ENCODE data around the gene ORC3. TPM values are rescaled to one million over a fixed set of nuclear protein-coding genes. Genes with fewer than 3 reads are reported as not detected.
A peak's percentile ranks its signal among the peaks of the same experiment; 100 is the strongest.
"Not testable (repeated sequence)": the region's sequence is repeated elsewhere in the genome, so short reads cannot be mapped to it uniquely, and the experiment has no call there.

The ORC3 gene
- polyA plus RNA-seq, 4 donors, result 9.5 to 31.6 (median 17.8) TPM

DNA sequence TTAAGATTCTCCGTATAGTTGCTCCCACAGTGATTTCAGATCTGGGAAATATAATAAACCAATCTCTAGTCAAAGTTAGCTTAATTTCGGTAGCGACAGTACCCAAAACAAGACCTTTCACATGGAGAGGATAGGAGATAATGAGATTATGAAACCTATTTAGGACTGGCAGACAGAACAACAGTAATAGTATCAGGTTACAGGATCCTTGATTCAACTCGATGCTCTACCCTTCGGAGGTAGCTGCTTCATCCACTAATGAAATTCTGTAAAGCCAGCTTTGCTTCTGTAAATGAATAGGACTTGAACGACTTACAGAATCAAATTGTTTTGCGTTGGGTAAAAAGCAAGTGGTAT is 112.6 kb downstream of the ORC3 start:
- no peaks in the 10 kb centered on the region for H3K9me3 ChIP-seq (ENCODE audit: control insufficient read depth in 2 of 2, insufficient read depth in 1 of 2, low read depth in 1 of 2, low read length in 1 of 2)
- peak overlapping the region; percentile 57 to 99 (median 84) for H3K27ac ChIP-seq (ENCODE audit: low read depth in 1 of 3, low read length in 2 of 3)
- H3K36me3 ChIP-seq (ENCODE audit: control insufficient read depth in 3 of 3, insufficient read depth in 2 of 3, low read depth in 1 of 3, low read length in 3 of 3), result no peaks in the 10 kb centered on the region
- DNase-seq, result no peak
- 1 to 2% (median 1%) methylated on average over 7 of the region's 7 CpGs for WGBS, 3 donors
- H3K4me1 ChIP-seq (ENCODE audit: control insufficient read depth in 3 of 3, insufficient read depth in 2 of 3, low read depth in 1 of 3, low read length in 2 of 3), result peaks cover 2 to 8% (median 4%) of the 10 kb centered on the region in 3 donors
- peak overlapping the region; percentile 45 to 98 (median 48) for H3K4me3 ChIP-seq (ENCODE audit: low read depth in 1 of 3, low read length in 3 of 3)
- FAIRE-seq, result no peak
- H3K27me3 ChIP-seq (ENCODE audit: control insufficient read depth in 3 of 3, insufficient read depth in 3 of 3, low read length in 3 of 3), result no peaks in the 10 kb centered on the region

DNA sequence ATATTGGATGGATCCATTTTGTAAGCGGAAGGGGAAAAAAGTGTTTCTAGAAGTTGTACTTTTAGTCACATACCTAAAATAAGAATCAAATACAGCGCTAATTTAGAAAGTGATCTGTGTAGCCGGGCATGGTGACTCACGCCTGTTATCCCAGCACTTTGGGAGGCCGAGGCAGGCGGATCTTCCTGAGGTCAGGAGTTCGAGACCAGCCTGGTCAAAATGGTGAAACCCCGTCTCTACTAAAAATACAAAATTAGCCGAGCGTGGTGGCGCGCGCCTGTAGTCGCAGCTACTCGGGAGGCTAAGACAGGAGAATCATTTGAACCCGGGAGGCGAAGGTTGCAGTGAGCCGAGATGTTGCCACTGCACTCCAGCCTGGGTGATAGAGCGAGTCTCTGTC is 113.1 kb downstream of the ORC3 start:
- WGBS, 3 donors, result 80 to 87% (median 83%) methylated on average over 19 of the region's 19 CpGs
- H3K27me3 ChIP-seq (ENCODE audit: control insufficient read depth in 3 of 3, insufficient read depth in 3 of 3, low read length in 3 of 3); FAIRE-seq; DNase-seq; H3K4me1 ChIP-seq (ENCODE audit: control insufficient read depth in 3 of 3, insufficient read depth in 2 of 3, low read depth in 1 of 3, low read length in 2 of 3); H3K9me3 ChIP-seq (ENCODE audit: control insufficient read depth in 2 of 2, insufficient read depth in 1 of 2, low read depth in 1 of 2, low read length in 1 of 2); H3K36me3 ChIP-seq (ENCODE audit: control insufficient read depth in 3 of 3, insufficient read depth in 2 of 3, low read depth in 1 of 3, low read length in 3 of 3): not testable (repeated sequence)
- peak overlapping the region in 1 of 3 donors; percentile 98 for H3K4me3 ChIP-seq (ENCODE audit: low read depth in 1 of 3, low read length in 3 of 3)
- peak overlapping the region in 2 of 3 donors; percentile 54 to 99 for H3K27ac ChIP-seq (ENCODE audit: low read depth in 1 of 3, low read length in 2 of 3)

DNA sequence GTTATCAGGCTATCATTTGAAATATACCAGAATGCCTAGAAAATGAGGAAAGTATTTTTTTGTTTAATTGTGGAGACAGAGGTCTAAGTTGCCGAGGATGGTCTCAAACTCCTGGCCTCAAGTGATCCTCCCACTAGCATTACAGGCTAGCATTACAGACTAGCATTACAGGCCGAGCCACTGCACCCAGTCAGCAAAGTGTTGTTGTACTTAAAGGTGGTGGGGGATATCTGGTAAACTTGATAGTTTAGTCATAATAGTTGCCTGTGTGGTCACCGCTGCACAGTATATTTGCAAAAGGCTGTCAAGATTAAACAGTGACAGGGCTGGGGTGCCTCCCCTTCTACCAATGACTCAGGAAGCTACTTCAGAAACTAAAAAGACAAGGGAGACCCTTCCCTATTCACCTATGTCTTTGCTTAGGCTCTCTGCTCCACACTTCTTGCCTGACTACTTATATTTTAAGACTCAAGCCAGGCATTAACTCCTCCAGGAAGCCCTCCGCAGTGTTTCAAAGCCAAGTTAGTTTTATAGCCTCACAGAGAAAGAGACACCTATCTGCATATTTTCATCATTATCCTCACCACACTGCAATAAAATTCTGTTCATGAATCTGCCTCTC is 115.2 kb downstream of the ORC3 start:
- FAIRE-seq, result no peak

DNA sequence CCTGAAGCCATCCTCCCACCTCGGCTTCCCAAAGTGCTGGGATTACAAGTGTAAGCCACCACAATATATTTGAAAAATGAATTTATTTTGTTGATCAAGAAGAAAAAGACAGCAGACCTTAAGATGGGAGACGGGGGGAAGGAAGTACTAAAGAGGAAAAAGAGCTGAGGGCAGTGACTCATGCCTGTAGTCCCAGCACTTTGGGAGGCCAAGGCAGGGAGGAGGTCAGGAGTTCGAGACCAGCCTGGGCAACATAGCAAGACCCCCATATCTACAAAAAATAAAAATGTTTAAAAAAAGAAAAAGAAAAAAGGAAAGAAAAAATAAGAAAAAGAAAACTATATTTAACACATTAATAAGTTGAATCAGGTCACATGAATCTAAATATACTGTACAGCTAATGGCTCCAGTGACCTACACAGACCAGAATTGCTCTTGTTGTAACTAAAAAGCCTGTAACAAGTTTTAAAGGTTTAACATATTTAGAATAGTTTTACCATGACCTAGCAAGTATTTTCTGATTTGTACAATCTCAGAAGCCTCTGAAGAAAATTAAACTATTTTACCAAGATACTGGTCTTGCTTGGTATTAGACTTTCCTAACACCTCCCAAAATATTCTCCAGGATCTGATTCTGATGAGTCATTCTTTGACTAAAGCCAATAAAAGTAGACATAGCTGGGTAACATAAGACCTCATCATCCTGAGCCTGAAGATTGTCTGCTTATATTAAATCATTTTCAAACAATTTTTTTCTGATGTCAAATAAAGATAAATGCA is 116.4 kb downstream of the ORC3 start:
- Histone ChIP-seq H3K36me3 (ENCODE audit: control insufficient read depth in 3 of 3, insufficient read depth in 2 of 3, low read depth in 1 of 3, low read length in 3 of 3) (no peaks in the 10 kb centered on the region), H3K9me3 (ENCODE audit: control insufficient read depth in 2 of 2, insufficient read depth in 1 of 2, low read depth in 1 of 2, low read length in 1 of 2) (no peaks in the 10 kb centered on the region), H3K4me1 (ENCODE audit: control insufficient read depth in 3 of 3, insufficient read depth in 2 of 3, low read depth in 1 of 3, low read length in 2 of 3) (peaks cover 0 to 2% (median 0%) of the 10 kb centered on the region in 3 donors), H3K27me3 (ENCODE audit: control insufficient read depth in 3 of 3, insufficient read depth in 3 of 3, low read length in 3 of 3) (no peaks in the 10 kb centered on the region), H3K27ac (ENCODE audit: low read depth in 1 of 3, low read length in 2 of 3) (no peak overlapping the region), H3K4me3 (ENCODE audit: low read depth in 1 of 3, low read length in 3 of 3) (no peak overlapping the region)
- DNase-seq (no peak), FAIRE-seq (no peak)
- WGBS, 3 donors, result 81 to 96% (median 90%) methylated on average over 3 of the region's 3 CpGs

More for the DNA sequence above, 115.2 kb downstream of the ORC3 start:
- H3K9me3 ChIP-seq (ENCODE audit: control insufficient read depth in 2 of 2, insufficient read depth in 1 of 2, low read depth in 1 of 2, low read length in 1 of 2), result no peaks in the 10 kb centered on the region
- no peak for DNase-seq
- H3K4me3 ChIP-seq (ENCODE audit: low read depth in 1 of 3, low read length in 3 of 3), result no peak overlapping the region
- H3K27ac ChIP-seq (ENCODE audit: low read depth in 1 of 3, low read length in 2 of 3), result no peak overlapping the region
- H3K27me3 ChIP-seq (ENCODE audit: control insufficient read depth in 3 of 3, insufficient read depth in 3 of 3, low read length in 3 of 3), result no peaks in the 10 kb centered on the region
- H3K36me3 ChIP-seq (ENCODE audit: control insufficient read depth in 3 of 3, insufficient read depth in 2 of 3, low read depth in 1 of 3, low read length in 3 of 3), result no peaks in the 10 kb centered on the region
- peaks cover 0 to 2% (median 0%) of the 10 kb centered on the region in 3 donors for H3K4me1 ChIP-seq (ENCODE audit: control insufficient read depth in 3 of 3, insufficient read depth in 2 of 3, low read depth in 1 of 3, low read length in 2 of 3)
- WGBS, 3 donors, result 67 to 81% (median 71%) methylated on average over 4 of the region's 4 CpGs

DNA sequence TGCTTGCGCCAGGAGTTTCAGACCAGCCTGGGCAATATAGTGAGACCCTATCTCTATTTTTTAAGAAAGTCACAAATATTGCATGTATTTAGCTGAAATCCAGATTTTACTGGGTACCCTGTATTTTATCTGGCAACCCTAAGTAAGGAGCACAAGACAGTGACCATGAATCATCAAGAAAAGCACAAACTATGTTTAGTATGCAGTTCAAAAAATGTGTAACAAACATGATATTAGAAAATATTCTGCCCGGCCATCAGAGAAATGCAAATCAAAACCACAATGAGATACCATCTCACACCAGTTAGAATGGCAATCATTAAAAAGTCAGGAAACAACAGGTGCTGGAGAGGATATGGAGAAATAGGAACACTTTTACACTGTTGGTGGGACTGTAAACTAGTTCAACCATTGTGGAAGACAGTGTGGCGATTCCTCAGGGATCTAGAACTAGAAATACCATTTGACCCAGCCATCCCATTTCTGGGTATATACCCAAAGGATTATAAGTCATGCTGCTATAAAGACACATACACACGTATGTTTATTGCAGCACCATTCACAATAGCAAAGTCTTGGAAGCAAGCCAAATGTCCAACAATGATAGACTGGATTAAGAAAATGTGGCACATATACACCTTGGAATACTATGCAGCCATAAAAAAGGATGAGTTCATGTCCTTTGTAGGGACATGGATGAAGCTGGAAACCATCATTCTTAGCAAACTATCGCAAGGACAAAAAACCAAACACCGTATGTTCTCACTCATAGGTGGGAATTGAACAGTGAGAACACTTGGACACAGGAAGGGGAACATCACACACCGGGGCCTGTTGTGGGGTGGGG is 118.9 kb downstream of the ORC3 start:
- H3K27me3 ChIP-seq (ENCODE audit: control insufficient read depth in 3 of 3, insufficient read depth in 3 of 3, low read length in 3 of 3); FAIRE-seq; H3K27ac ChIP-seq (ENCODE audit: low read depth in 1 of 3, low read length in 2 of 3); H3K4me1 ChIP-seq (ENCODE audit: control insufficient read depth in 3 of 3, insufficient read depth in 2 of 3, low read depth in 1 of 3, low read length in 2 of 3); H3K4me3 ChIP-seq (ENCODE audit: low read depth in 1 of 3, low read length in 3 of 3); H3K36me3 ChIP-seq (ENCODE audit: control insufficient read depth in 3 of 3, insufficient read depth in 2 of 3, low read depth in 1 of 3, low read length in 3 of 3); DNase-seq; H3K9me3 ChIP-seq (ENCODE audit: control insufficient read depth in 2 of 2, insufficient read depth in 1 of 2, low read depth in 1 of 2, low read length in 1 of 2): not testable (repeated sequence)
- WGBS, 3 donors, result 75 to 88% (median 85%) methylated on average over 5 to 6 of the region's 7 CpGs

DNA sequence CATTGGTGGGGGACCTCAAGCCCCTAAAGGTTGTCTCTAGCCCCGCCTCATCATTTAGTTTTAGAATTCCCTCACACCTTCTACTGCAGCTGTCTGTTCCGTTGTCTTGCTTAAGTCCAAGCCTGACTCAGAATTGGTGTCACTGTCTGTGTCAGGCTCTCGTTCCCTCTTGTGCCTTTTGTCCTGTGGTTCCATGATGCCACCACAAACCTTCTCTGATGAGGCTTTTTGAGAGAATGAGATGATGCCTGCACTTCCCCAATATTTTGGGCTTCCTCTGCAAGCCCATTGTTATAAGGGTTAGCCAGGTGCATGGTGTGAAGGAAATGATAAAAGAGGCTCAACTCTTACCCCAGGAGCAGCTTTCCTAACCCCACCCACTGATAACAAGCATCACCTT is 120.2 kb downstream of the ORC3 start:
- H3K4me1 ChIP-seq (ENCODE audit: control insufficient read depth in 3 of 3, insufficient read depth in 2 of 3, low read depth in 1 of 3, low read length in 2 of 3), result peaks cover 0 to 2% (median 0%) of the 10 kb centered on the region in 3 donors
- no peak for FAIRE-seq
- 71 to 84% (median 73%) methylated on average over 3 of the region's 3 CpGs for WGBS, 3 donors

DNA sequence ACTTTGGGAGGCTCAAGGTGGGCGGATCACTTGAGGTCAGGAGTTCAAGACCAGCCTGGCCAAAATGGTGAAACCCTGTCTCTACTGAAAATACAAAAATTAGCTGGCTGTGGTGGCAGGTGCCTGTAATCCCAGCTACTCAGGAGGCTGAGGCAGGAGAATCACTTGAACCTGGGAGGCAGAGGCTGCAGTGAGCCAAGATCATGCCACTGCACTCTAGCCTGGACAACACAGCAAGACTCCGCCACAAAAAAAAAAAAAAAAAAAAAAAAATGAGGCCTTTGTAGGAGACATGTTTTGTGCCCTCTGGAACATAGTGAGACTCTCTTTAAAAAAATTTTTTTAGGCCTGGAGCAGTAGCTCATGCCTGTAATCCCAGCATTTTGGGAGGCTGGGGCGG is 122.8 kb downstream of the ORC3 start:
- 93 to 98% (median 97%) methylated on average over 3 of the region's 3 CpGs for WGBS, 3 donors
- DNase-seq; H3K4me3 ChIP-seq (ENCODE audit: low read depth in 1 of 3, low read length in 3 of 3); H3K27me3 ChIP-seq (ENCODE audit: control insufficient read depth in 3 of 3, insufficient read depth in 3 of 3, low read length in 3 of 3); H3K4me1 ChIP-seq (ENCODE audit: control insufficient read depth in 3 of 3, insufficient read depth in 2 of 3, low read depth in 1 of 3, low read length in 2 of 3); H3K27ac ChIP-seq (ENCODE audit: low read depth in 1 of 3, low read length in 2 of 3); H3K9me3 ChIP-seq (ENCODE audit: control insufficient read depth in 2 of 2, insufficient read depth in 1 of 2, low read depth in 1 of 2, low read length in 1 of 2); FAIRE-seq; H3K36me3 ChIP-seq (ENCODE audit: control insufficient read depth in 3 of 3, insufficient read depth in 2 of 3, low read depth in 1 of 3, low read length in 3 of 3): not testable (repeated sequence)

More for the DNA sequence above, 120.2 kb downstream of the ORC3 start:
- no peaks in the 10 kb centered on the region for H3K27me3 ChIP-seq (ENCODE audit: control insufficient read depth in 3 of 3, insufficient read depth in 3 of 3, low read length in 3 of 3)
- no peak for DNase-seq
- no peak overlapping the region for H3K4me3 ChIP-seq (ENCODE audit: low read depth in 1 of 3, low read length in 3 of 3)
- no peaks in the 10 kb centered on the region for H3K9me3 ChIP-seq (ENCODE audit: control insufficient read depth in 2 of 2, insufficient read depth in 1 of 2, low read depth in 1 of 2, low read length in 1 of 2)
- H3K36me3 ChIP-seq (ENCODE audit: control insufficient read depth in 3 of 3, insufficient read depth in 2 of 3, low read depth in 1 of 3, low read length in 3 of 3), result no peaks in the 10 kb centered on the region
- H3K27ac ChIP-seq (ENCODE audit: low read depth in 1 of 3, low read length in 2 of 3), result no peak overlapping the region

DNA sequence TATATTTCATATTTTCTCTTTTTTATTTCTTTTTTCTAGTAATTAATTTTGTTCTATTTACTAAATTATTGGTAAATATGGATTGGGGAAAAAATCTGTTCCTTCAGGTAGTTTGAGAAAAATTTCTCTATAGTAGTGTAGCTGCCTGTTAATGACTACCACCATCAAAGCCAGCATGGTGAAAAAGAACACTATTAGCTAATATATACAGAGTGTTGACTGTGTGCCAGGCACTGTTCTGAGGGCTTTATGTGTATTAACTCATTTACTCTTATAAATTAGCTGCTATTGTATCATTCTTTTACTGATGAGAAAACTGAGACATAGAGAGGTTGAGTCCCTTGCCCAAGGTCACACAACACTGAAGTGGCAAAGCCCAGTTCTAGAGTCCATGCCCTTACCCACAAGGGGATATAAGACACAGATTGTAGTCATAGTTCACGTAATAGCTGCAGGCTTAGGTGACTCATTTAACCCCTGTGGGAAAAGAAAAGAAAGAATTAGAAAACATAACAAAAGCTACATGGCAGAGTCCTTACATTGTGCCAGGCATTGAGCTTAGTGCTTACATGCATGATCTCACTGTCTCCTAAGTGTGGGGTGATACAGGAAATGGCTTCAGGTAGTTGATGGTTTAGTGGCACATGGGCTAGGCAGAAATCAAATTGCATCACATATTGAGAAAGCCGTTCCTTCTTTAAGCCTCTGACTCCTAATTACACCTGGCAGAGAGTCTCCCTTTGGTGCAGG is 124.3 kb downstream of the ORC3 start:
- DNase-seq, result peak in 1 of 2 donors; percentile 20
- Histone ChIP-seq H3K27ac (ENCODE audit: low read depth in 1 of 3, low read length in 2 of 3) (no peak overlapping the region), H3K27me3 (ENCODE audit: control insufficient read depth in 3 of 3, insufficient read depth in 3 of 3, low read length in 3 of 3) (no peaks in the 10 kb centered on the region), H3K4me1 (ENCODE audit: control insufficient read depth in 3 of 3, insufficient read depth in 2 of 3, low read depth in 1 of 3, low read length in 2 of 3) (no peaks in the 10 kb centered on the region), H3K36me3 (ENCODE audit: control insufficient read depth in 3 of 3, insufficient read depth in 2 of 3, low read depth in 1 of 3, low read length in 3 of 3) (no peaks in the 10 kb centered on the region), H3K4me3 (ENCODE audit: low read depth in 1 of 3, low read length in 3 of 3) (no peak overlapping the region), H3K9me3 (ENCODE audit: control insufficient read depth in 2 of 2, insufficient read depth in 1 of 2, low read depth in 1 of 2, low read length in 1 of 2) (no peaks in the 10 kb centered on the region)
- WGBS, 3 donors, result 36 to 61% (median 54%) methylated on average over 2 of the region's 2 CpGs
- FAIRE-seq, result no peak

Data from small intestine (tissue), 7 donors.